ENCODE data around the gene ZW10. TPM values are rescaled to one million over a fixed set of nuclear protein-coding genes. Genes with fewer than 3 reads are reported as not detected.

The ZW10 gene
- 15.5 and 16.9 TPM in 2 replicates for total RNA-seq

GRCh38 chr11:113773416-113774173 is at the start of gene ZW10:
TSS of gene ZW10 (minus strand) at chr11:113773692. CDS start at chr11:113773666, 26 bp downstream.

DNA sequence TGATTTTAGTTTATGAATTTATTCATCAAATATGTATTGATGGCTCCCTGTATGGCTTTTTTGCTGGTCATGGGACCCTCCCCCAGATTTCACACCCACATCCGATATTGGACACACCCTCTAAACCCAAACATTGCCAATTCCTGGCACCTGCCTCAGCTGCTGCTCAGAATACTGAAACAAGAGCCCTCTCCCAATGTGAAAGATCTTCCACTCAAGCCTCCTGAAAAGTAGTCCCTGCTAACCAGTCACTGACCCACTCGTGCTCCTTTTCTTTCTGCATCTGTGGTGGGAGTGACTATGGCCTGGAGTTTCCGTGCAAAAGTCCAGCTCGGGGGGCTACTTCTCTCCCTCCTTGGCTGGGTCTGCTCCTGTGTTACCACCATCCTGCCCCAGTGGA is 6.0 kb upstream of the ZW10 start, which contains the start of gene CLDN25:
TSS of gene CLDN25 (plus strand) at position 301 of the 400 bp plus-strand sequence. CDS start at position 301, 0 bp downstream.

DNA sequence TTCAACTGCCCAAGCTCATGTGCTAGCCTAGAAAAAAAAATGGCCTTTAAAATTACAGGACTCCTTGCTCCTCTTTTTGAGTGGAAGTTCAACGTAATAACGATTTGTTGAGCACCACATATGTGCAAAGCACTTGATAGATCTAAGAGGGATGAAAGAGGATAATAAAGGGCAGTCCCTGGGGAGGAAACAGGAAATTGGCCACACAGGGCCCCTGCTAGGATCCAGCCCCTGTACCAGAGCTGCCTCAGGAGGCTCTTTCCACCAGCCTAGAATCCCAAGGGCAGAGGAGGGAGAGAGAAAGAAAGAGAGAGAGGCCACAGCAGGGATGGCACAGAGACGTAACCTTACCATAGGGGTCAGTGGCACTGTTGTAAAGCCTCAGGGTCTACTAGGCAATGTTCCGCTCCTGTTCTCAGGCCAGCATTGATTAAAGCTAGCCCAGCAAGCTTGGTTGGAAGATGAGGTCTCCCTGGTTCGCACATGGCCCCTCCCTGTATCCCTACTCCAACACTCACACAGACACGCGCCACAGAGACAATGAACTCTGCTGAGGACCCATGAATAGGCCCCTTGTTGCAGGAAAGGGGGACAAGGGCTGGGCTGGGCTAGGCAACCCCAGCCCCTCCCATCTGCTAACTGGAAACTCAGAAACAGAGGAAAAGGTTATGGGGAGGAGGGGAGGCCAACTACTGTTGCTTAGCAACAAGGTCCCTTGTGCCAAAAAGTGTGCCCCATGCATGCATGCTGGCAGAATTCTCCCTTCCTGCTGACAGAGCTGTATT is 67.4 kb downstream of the ZW10 start, which contains the start of gene TMPRSS5:
TSS of gene TMPRSS5 (minus strand) at position 438 of the 785 bp plus-strand sequence. CDS start at position 354, 84 bp downstream.

Other genes starting within 250 kb of the ZW10 start
- gene TMPRSS5, start 67.4 kb downstream of the ZW10 start, total RNA-seq, result 0.14 and 0.18 TPM in 2 replicates
- not detected in 2 replicates for gene CLDN25, start 6.1 kb upstream of the ZW10 start, total RNA-seq
- 25.9 and 29.5 TPM in 2 replicates for gene USP28, start 101.9 kb upstream of the ZW10 start, total RNA-seq
- gene HTR3B, start 131.1 kb upstream of the ZW10 start, total RNA-seq, result not detected in 2 replicates
- gene HTR3A, start 201.4 kb upstream of the ZW10 start, total RNA-seq, result not detected in 2 replicates